ENCODE results near the gene ADPGK.

GRCh38 chr15:72783640-72784455, at the start of gene ADPGK:
- TF ChIP-seq CTCF (IDR thresholded peaks at IDR 0.05) (peak; percentile 41 to 75 (median 62)), POLR2A (IDR thresholded peaks at IDR 0.05) (peak; percentile 86 to 92)
